HG03108 (cell line): Measurements from ENCODE around the gene PPFIA1.

ENCODE experiments used
- ATAC-seq: cut with Tn5 transposase; IDR thresholded peaks from one replicate; pipeline ENCODE4 v1.9.1; 2021; ENCODE audit warnings: moderate library complexity; ENCODE audit not compliant: unreplicated experiment

The PPFIA1 gene

DNA sequence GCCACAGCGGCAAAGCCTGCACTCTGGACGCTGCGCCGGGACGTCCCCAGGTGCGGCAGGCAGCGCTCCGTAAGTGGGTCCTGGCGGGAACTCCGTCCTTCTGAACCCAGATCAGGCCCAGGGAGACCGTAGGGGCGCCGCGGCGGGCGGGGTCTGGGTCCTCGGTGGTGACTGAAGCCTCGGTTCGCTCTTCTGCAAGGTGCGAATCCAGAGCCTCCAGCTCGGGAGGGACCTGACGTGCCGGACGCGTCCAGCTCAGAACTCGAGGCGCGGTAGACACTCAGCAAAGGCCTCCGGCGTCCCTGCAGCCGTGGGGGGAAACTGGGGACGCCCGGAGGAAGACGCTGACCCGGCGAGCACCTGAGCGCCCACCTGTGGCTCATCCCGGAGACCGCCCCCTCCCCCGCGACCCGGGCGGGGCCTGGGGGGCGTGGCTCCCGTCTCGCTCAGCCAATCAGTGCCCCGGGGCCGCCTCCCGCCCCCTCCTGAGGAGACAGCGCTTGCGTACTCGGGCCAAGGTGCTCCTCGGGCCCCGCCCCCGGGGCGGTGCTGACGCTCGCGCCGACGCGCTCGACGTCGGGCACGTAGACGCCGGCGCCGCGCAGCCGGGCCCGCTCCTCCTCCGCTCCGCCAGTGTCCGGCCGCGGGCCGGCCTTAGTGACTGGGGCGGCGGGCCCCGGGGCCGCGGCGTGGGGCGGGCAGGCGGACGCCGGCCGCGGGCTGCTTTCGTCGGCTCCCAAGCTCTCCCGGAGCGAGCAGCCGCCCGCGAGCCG, at the start of gene PPFIA1:
Gene PPFIA1 (plus strand): TSS at position 587 of the 773 bp plus-strand sequence. CDS start 1,483 bp downstream, outside the sequence.
- ATAC-seq = peak; percentile 90

DNA sequence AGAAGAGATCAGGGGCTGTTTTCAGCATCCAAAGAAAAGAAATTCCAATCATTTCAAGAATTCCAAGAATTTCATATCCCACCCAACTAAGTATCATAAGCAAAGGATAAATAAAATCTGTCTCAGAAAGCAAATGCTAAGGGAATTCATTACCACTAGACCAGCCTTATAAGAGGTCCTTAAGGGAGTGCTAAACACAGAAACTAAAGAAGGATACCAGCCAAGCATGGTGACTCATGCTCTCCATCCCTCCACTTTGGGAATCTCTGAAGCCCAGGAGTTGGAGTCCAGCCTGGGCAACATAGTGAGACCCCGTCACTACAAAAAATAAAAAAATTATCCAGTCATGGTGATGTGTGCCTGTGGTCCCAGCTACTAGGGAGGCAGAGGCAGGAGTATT, 49.6 kb upstream of the PPFIA1 start:
- ATAC-seq = no peak

DNA sequence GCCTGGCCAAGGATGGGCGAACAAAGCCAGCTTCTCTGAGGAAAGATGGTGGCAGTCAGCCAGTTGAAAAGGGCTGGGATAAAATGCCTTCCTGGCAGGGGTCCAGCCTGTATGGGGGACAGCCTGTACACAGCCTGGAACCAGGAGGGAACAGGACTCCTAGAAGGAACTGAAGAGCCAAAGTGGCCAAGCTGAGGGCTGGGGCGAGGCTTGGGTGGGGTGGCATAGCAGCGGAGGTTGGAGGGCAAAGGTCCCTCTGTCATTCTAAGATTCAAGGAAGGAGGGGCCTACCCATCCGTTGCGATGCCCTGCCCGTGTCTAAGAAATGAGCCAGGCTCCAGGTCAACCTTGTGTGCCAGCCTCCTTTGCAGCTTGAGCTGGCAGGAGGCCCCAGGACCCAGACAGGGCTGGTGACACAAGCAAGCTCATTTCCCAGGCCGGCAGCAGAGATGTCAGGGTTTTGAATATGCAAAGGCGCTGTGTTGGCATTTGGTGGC, 44.8 kb upstream of the PPFIA1 start:
- no peak for ATAC-seq

DNA sequence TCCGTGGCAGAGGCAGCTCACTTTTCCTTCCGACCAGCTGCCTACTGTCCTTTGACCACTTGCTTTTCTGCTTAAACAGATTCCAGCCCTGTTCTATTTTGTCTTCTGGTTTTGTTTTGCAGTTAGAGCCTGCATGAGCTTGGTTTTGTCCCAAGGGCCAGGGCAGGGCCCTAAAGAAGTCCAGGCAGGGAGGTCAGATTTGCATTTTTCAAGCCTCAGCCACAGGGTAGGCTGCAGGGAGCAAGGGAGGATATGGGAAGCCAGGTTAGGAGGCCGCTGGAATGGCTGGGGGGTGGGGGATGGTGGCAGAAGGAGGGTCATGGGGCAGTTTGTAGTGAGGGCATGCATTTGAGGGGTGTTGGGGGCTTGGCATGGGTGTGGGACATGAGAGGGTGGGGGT, 44.3 kb upstream of the PPFIA1 start:
- no peak for ATAC-seq

DNA sequence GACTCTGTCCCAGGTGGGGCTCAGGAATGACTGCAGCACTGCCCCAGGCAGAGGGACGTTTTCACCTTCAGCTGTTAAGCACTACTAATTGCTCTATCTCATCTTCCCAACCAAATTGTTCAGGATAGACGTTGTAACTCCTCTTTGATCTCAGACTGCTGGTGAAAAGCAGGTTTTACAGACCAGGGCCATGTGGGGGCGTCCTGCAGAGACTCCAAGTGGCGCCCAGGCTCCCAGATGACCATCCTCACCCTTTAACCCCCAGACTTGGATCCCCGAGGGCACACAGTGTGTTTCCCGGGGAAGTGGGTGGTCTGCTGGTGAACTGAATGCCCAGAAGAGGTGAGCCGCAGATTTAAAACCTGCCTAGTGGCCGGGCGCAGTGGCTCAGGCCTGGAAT, 43.5 kb upstream of the PPFIA1 start:
- no peak for ATAC-seq

DNA sequence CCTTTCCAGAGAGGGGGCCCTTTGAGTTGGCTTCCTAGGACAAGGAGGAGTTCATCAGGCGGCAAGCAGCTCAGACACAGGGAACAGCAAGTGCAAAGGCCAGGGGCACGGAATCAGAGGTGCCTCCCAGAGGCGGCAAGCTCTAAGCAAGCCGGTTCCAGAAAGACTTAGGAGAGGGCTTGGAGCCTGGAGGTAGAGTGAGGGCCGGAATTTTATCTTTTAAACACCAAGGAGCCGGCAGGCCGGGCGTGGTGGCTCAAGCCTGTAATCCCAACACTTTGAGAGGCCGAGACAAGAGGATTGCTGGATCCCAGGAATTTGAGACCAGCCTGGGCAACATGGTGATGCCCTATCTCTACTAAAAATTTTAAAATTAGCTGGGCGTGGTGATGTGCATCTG, 40.8 kb upstream of the PPFIA1 start:
- no peak for ATAC-seq

DNA sequence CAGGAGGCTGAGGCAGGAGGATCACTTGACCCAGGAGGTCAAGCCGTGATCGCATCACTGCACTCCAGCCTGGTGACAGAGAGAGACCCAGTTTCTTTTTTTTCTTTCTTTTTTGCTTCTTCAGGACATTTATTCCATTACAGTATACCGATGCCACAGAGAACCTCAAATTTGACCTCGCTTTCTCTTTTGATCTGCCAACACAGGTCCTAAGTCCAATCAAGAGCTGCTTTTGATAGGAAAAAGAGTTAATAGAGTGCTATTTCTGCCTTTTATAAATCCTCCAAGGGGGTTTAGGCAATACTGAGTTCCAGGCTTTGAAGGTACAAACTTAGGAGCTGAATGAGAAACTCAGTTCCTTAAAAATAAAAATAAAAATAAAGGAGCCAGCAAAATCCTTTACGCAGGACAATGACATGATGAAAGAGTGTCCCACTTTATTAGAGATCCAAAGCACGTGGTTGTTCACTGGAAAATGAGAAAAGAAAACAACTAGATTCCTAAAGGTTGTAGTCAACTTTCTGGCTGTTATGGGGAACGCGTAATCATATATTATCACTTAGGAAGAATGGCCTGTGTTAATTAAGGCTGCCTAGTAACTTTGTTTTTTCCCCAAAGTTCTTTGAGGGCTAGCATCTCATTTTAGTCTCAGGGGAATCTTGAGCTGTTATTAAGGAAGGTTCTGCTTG, 40.2 kb upstream of the PPFIA1 start:
- no peak for ATAC-seq

DNA sequence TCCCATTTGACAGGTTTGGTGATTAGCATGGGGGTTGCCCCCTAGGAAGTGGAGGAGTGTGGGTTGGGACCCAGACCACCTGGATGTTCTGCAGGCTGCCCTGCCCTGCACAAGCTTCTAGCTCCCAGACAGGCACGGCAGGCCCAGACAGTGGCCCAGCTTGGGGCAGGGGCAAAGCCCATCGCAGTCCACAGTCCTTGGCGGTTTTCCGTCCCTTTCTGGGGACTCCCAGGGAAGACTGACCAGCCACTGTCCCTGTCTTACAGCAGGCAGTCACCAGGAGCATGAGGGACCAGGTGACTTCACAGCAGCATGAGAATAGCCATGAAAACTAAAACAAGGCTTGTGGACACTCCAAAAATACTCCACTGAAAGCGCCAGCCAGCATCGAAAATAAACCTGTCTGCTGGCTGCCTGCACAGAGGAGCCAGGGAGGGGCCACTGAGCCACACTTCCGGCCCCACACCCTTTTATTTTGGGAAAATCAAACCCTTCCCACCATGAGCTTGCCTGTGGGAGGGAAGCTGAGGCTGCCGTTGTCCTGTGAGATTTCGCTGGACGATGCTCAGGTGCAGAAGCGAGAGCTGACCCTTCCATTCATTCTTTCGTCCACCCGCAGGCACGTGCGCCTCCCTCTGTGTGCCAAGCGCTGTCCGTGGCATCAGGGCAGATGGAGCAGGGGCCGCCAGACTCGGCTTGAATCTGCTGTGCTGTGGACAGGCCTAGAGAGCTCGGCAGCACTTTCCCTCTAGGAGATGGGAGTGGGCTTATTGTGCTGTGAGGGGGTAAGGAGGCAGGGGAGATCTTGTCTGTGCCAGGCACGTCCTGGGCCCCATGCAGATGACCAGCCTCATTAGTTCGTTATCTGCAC, 39.4 kb upstream of the PPFIA1 start:
- no peak for ATAC-seq

DNA sequence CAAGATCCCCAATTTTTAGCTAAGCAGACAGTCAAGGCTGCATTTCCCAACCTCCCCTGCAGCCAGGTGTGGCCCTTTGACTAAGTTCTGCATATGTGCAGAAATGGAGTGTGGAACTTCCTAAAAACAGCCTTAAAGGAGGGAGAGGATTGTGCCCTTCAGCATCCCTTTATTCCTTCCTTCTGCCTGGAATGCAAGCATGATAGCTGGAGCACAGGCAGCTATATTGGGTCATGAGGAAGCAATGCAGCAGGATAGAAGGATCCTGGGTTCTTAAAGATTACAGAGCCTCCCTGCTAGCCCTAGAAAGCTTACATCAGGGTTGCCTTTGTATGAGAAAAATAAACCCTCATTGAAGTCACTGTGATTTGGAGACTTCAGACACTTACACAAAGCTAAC, 37.5 kb upstream of the PPFIA1 start:
- no peak for ATAC-seq

DNA sequence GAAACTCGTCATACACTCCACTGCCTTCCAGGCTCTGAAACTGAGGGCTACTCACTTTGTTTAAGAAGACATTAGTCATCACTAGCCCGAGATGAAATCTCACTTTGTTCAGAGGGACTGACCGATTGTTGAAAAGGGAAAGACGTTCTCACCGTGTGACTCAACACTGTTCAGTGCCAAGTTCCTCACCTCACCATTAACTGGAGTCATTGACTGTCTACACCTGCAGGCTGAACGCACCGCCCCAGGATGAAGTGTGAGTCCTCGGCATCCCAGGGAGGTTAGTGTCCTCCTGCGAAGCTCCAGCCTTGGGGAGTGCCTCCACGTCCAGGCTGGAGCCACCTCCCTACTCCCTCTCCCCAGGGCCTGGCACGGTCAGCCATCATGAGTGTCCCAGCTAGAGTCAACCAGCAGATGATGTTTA, 37.0 kb upstream of the PPFIA1 start:
- ATAC-seq = no peak

DNA sequence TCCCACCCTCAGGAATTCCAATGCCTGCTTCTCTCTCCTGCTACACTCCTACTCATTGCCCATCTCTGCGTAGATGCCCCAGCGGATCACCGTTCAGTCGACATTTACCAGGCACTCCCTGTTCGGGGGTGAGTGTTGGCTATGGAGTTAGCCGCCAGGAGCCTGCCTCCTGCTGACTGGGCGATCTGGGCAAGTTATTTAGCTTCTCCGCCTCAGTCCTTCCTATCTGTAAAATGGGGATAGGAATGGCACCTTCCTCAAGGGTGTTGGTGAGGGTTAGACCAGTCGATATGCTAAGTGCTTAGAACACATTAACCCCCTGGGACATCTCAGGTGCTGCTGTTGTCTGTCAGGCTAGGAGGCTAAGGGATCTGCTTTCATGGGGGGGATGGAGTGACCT, 36.5 kb upstream of the PPFIA1 start:
- no peak for ATAC-seq

DNA sequence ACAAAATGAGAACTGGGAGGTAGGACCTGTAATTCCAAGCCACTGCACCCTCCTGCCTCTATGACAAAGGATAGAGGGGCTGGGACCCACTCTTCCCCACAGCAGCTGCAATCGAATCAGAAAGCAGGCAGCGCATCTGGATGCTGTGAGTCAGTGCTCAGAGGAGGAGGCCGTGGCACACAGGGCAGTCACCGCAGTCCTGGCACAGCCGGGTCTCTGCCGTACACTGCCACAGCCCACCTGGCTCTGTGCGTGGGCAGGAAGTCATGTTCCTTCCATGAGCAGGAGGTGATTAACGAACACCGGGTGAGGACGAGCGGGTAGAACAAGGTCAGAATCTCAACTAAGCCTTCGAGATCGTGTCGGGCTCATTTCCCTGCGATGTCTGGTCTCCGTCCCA, 30.2 kb upstream of the PPFIA1 start:
- no peak for ATAC-seq

DNA sequence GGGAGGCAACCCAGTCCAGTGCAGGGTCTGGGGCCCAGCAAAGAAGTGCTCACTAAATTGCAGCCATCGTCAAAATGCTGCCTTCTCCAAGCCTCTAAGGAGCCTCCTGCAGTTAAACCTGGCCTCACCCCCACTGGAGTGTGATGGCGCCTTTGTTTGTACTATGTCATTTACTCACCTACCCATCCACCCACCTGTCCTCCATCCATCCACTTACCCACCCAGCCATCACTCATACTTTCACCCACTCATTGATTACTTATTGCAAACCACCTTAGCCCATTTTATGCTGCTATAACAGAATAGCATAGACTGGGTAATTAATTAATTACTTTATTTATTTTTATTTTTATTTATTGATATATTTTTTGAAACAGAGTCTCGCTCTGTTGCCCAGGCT, 28.8 kb upstream of the PPFIA1 start:
- no peak for ATAC-seq

DNA sequence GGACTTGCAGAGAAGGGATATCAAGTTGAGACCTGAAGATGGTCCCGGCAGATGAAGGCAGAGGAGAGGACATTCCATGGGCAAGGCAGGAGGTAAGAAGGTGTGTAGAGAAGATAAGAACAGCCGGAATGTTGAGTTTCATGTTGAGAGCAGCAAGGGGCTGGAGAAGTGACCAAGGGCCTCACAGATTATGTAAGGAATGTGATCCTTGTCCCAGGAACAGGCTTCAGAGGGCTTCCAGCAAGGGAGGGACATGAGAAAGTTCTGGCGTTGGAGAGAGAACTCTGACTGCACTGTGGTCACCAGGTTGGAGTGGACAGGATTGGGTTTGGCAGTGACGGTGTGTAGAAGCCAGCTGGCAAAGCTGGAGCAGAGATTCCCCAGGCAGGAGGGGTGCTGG, 27.6 kb upstream of the PPFIA1 start:
- no peak for ATAC-seq

DNA sequence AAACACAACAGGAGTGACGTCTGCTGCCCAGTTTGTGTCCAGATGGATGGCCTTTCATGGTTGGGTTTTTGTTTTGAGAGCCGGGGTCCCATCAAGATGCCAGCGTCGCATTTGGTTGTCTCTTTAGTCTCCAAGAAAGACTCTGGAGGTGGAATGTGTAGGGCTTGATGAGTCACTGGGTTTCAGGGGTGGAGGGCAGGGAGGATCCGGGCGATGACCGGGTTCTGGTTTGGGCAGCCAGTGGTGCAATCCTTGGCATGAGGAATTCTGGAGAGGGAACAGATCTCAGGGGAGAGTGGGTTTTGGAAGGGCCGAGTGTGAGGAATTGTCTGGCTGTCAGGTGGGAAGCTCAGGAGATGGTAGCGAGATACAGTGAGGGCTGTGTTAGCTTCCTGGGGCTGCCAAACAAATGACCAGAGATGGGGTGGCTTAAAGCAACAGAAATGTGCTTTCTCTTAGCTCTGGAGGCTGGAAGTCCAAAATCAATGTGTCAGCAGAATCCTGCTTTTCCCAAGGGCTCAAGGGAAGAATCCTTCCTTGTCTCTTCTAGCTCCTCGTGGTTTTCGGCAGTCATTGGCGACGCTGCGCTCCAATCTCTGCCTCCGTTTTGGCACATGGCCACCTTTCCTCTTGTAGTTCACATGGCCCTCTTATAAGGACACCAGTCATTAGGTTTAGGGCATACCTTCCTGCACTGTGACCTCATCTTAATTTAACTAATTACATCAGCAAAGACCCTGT, 26.4 kb upstream of the PPFIA1 start:
- no peak for ATAC-seq

DNA sequence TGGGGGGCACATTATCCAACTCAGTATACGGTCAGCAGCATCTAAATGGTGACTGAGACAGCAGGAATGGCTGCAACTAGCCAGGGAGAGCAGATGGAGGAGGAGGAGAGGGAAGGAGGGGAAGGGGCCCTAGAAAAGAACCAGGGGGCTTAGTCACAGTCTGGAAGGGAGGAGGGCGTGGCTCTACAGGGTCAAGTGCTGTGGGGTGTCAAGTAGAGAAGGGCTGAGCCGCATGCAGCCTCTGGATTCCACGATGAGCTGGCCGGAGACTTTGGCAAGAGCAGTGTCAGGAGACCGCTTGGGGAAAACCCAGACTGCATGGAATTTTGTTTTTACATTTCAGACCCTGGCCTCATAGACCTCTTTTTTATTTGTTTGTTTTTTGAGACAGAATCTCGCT, 25.8 kb upstream of the PPFIA1 start:
- ATAC-seq = no peak

DNA sequence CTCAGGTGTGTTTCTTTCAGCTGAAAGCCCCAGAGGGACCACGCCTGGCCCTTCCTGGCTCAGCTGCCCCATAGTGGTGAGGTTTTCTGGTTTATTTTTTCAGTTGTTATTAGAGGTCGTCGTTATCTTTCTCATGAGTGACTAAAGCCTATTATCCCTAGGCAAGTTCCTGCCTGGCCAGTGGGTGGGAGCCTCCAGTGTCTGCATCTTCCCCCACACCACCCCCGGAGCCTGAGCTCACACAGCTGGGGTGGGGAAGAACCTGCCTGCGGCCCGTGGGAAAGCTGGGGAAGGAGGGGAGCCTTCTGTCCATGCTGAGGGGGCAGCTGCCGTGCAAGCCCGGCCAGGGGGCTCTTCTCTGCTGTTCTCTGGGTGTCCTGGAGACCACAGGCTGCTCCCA, 24.3 kb upstream of the PPFIA1 start:
- ATAC-seq = no peak

DNA sequence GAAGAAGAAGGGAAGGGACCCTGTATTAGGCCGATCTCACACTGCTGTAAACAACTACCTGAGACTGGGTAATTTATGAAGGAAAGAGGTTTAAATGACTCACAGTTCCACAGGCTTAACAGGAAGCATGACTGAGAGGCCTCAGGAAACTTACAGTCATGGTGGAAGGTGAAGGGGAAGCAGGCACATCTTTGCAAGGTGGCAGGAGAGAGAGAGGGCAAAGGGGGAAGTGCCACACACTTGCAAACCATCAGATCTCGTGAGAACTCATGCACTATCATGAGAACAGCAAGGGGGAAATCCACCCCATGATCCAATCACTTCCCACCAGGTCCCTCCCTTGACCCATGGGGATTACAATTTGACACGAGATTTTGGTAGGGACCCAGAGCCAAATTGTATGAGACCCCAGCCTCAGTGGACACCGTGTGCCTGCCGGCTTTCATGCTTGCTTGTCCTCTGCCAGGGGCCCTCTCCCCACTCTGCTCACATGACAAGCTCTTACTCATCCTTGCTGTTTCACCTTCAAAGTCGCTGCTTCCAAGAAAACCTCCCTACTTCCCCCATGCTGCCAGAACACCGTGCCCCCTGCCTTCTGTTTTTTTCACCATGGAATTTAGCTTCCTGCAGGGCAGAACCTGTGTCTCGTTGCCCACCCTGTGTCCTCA, 23.3 kb upstream of the PPFIA1 start:
- ATAC-seq = no peak

DNA sequence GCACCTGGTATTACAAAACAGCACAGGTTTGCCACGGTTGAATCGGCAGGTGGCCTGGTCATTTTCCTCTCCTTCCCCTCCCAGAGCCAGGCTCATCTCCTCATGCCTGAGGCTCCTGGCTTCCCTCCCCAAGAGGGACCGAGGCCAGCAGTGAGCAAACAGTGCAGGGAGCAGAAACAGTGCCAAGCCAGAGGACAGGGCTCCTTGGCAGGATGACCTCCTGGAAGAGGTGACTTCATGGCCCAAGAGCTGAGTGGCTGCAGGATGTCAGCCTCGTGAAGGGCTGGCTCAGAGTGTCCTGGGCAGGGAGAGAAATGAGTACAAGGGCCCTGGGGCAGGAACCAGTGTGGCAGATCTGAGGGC, 22.8 kb upstream of the PPFIA1 start:
- no peak for ATAC-seq
